Stimulated activated CD4-positive, alpha-beta T cell treated with anti-CD3 and anti-CD28 coated beads, Interleukin-2, amount 100 ng/mL, for 4 hours (primary cell): Measurements from ENCODE around the gene FAM240A.

Experiments used
- DNase-seq: peaks from one replicate; pipeline ENCODE4 v3.0.0-alpha.2; 2020; ENCODE audit warnings: low read depth

FAM240A gene

GRCh38 chr3:46626039-46626438 lies 13.7 kb downstream of the FAM240A start:
- no peak for DNase-seq

GRCh38 chr3:46627078-46627477 lies 14.8 kb downstream of the FAM240A start:
- no peak for DNase-seq

DNA sequence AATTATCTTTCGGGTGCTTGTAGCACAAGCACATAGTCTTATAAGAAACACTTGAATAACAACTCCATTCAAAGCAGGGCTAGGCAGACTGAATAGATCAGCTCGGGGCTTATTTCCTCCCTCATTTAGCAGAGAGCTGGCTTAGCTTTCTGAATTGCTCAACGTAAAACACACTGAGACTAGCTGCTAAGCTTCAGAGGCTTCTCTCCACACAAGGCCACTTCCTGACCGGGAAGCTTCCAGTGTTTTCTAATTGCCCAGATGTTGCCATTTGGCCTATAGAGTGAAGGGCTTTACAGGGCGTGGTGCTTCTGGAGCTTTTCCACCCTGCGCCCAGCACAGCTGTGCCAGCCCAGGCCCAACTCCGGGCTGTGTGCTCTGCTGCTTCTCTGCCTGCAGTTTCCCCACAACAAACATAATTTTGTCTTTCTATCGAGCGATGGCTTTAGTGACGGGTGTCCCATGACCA lies 16.6 kb downstream of the FAM240A start:
- no peak for DNase-seq

GRCh38 chr3:46629551-46630517 lies 17.5 kb downstream of the FAM240A start:
- peak; percentile 60 for DNase-seq

- DNase-seq = no peak
Observed at GRCh38 chr3:46632792-46633191, 20.5 kb downstream of the FAM240A start.

DNA sequence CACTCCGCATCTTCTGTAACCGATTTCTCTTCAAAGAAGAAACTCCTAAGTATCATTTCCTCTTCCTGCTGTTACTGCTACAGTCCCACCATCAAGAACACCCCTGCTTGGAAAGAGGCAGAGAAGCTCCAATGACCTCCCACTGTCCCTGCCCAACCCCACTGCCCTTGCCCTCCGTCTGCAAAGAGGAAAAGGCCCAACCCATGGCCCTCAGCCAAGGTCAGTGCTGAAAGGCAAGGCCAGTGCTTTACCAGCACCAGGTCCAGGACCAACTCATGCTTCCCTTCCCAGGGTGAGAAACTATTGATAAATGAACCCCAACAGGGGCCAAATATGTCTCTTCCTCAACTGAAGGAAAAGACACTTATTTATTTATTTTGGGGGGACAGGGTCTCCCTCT lies 22.5 kb downstream of the FAM240A start:
- DNase-seq = no peak

DNA sequence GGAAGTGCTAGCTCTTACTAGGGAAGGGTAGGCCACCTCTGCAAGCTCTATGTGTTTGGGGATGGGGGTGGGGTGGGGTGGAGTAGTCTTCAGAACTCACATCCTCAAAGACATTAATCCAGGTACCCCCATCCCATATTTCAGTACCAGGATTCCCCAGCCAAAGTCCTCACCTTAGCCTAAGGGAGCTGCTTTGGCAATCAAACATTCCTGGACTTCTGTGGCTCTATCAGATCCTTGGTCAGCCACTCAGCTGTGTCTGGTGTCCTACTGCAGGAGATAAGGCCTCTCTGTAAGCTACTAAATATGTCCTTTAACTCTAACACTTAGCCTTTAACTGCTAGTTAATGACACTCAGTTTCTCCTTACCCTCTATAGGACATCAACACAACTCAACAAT lies 26.9 kb downstream of the FAM240A start:
- no peak for DNase-seq

GRCh38 chr3:46640927-46641326 lies 28.6 kb downstream of the FAM240A start:
- no peak for DNase-seq

DNA sequence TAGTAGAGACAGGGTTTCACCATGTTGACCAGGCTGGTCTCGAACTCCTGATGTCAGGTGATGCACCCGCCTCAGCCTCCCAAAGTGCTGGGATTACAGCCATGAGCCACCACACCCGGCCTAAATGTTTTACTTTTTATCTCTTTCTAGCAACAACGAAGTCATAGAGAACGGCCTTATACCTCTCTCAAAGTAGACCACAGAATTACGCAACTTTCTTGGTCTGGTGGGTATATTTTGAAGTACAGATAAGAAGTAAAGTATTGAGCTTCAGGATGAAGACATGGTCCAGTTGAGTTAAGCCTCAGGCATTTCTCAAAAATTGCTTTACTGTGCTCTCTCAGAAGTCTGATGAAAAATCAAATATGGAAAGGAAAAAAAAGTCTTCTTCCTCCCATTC lies 30.6 kb downstream of the FAM240A start:
- DNase-seq = no peak

GRCh38 chr3:46643701-46644100 lies 31.4 kb downstream of the FAM240A start:
- DNase-seq = no peak

DNA sequence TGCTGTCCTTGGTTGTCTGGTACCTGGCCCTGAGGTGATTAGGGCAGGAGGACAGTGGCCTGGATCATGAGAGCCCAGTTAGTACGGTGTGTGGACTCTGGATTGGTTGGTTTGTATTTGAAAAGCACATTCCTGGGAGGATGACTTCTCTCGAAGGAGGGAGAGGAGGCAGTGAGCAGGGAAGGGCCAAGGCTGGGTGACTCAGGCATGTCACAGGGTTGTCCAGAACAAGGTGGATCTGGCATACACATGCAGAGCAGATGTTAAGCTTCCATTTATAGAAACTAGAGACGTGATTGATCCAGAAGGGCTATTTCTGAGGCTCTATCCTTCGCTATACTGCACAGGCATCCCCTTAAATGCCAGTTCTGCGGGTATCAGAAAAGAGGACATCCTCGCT lies 34.4 kb downstream of the FAM240A start:
- no peak for DNase-seq

DNA sequence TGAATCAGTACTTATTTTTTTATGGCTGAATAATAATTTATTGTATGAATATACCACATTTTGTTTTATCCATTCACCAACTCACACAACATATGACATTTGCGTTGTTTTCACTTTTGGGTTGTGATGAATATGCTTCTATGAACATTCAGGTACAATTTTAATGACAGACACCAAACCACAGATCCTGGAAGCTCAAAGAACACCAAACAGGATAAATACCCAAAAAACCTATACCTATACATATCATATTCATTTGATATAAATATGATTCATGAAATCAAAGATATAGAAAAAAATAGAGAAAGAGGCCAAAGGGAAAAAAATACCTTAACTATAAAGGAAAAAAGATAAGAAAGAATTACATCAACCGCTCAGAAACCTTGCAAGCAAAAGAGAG lies 35.8 kb downstream of the FAM240A start:
- no peak for DNase-seq

DNA sequence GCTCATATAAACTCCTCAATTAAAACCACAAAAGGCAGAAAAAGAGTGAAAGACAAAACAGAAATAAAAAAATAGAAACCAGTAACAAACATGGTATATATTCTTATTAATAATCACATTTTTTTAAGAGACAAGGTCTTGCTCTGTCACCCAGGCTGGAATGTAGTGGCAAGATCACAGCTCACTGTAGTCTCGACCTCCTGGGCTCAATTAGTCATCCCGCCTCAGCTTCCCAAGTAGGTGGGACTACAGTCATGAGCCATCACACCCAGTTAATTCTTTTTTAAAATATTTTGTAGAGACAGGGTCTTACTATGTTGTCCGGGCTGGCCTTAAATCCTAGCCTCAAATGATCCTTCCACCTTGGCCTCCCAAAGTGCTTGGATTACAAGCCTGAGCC lies 37.1 kb downstream of the FAM240A start:
- no peak for DNase-seq

DNA sequence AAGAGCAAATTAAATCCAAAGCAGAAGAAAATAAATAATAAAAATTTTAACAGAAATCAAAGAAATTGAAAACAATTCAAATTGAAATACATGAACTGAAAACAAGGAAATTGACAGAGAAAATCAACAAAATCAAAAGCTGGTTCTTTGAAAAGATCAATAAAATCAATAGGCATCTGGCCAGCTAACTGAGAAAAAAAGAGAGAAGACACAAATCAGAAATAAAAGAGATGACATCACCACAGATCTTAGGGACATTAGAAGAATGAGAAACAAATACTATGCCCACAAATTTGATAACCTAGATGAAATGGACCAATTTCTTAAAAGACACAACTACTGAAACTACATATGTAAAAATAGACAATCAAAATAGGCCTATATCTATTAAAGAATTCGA lies 38.8 kb downstream of the FAM240A start:
- no peak for DNase-seq

DNA sequence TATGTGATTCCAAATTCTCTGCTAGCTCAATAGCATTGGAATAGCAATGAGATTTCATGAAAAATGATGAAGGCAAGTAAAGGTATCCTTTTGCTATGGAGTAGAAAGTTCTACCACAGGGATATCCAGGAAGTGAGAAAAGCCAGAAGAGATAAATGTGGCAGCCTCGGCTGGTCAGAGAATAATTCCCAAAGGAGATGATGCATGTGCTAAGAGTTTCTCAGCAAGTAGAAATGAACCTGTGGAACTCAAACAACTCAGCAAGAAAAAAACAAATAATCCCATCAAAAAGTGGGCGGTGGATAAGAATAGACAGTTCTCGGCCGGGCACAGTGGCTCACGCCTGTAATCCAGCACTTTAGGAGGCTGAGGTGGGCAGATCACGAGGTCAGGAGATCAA lies 42.9 kb downstream of the FAM240A start:
- DNase-seq = no peak

GRCh38 chr3:46656778-46657556 lies 44.6 kb downstream of the FAM240A start:
- no peak for DNase-seq

GRCh38 chr3:46659285-46659684 lies 47.0 kb downstream of the FAM240A start:
- no peak for DNase-seq

DNA sequence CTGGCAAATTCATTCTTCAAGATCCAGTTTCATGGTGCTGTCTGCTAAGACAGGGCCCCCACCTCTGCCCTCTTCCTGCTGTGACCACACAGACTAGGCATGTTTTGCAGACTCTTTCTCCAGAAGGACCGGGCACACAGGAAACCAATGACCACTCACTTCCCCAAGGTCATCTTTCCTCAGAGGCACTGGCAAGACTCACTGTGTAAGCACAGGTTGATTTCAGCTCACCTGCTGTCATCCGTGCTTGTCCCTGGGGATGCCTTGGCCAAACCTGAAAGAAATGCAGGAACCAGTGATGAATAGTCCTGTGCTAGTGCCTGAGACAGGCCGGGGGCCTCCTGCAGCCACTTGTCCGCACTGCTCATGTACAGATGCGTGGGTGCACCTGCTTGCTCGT lies 47.7 kb downstream of the FAM240A start:
- no peak for DNase-seq

DNA sequence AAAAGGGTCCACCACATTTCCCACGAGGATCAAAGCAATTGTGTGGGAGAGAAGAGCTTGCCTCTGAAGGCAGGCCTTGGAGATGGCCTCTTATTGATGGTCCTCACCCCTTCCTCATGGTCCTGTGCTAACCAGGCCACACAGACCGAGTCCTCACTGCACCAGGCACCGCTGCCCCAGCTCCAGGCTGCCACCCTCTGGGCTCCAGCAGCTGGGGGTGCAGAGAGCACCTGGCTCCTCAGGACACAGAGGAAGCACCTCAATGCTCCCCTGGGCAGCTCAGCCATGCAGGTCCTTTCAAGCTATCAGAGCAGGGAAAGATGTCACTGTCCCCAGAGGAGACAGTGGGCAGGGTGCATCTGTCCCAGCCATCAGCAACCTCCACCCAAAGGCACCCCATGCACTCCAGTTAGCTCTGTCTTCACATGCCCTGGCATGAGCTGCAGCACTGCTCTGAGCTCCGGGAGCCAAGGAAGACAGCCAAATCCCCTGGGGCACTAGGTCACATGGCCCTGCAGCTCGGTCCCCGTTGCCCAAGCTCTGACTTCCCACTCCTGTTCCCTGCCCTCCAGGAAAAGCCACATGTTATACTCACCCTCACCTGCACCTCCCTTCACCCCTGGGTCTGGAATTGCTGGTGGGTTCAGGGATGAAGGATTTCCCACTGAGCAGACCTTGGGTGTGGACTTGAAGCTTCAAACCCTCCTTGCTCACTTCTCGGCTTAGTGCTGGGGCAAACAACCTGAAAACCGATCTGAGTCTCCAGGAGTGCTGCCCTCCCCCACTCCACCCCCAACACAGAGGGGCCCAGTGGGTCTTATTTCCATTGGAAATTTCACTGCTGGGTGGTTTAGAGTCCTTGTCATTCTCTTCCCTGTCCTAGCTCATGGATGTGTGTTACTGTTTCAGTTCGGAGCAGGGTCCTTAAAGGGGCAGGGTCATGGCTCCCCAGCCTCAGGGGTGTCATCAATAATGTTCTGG lies 48.5 kb downstream of the FAM240A start:
- DNase-seq = no peak

DNA sequence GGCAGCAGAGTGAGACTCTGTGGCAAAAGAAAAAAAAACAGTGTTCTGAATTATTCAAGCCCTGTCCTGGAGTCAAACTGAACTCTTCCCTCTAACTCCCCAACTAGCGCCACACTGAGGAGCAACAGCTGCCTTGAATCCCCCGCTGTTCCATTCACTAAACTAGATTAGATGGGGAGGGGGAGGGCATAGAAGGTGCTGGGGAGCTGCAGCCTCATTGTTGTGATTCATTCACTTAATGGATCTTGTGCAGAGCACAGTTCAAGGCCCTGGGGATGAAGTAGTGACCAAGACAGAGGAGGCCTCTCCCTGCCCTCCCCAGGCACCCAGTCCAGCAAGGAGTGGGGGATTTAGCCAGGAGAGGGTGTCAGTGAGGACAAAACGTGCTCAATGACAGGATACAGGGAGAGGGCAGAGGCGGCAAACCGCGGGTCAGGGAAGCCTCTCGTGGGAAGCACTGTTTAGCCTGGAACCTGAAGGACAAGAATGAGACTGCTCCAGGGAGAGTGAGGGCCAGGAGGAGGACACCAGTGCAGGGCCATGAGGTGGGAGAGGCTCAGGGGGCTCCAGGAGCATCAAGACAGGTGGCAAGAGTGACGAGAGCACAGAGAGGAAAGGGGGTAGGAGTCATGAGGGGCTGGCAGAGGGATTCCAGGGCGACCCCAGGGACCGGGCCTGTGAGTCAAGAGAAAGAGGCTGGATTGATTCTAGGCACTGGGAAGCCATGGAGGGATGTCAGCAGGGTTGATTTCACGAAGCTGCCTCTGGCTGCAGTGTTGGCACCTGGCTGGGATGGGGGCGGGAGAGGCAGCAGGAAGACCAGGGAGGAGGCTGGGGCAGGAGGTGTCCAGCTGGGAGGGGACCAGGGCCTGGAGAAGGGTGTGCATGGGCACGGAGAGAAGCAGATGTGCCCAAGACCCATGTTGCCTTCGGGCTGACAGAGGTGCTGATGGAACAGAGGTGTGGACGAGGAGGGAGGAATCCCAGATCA lies 49.7 kb downstream of the FAM240A start:
- DNase-seq = no peak
